ENCODE results near the gene SLIT3. TPM values are rescaled to one million over a fixed set of nuclear protein-coding genes. Genes with fewer than 3 reads are reported as not detected.

The SLIT3 gene
- total RNA-seq, 4 donors from 2014 or later: 46.3 to 89.0 (median 68.0) TPM

DNA sequence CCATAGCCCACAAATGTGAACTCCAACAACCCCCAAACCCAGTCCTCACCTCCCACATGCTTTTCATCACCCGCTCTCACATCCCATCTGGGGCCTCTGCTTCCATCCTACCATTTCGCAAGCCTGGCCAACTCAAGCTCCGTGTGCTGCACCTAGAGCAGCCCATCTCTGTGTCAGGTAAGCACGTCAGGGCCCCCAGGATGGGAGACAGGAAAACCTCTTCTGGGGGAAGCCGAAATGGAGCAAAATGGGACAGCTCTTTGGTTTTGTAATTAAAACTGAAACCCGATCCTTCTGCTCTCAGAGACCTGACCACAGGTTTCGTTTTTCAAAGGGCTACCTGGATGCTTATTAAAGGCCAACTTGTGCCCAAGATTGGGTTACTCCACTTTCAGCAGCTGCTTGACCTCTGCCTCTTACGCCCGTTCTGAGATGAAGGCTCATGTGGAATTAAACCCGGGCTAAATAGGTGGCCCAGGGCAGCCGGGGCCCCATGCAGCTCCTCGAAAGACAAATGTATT is 287.7 kb downstream of the SLIT3 start:
- DNase-seq (ENCODE audit: low spot score) (no peak), ATAC-seq (ENCODE audit: low FRiP score) (no peak)
- TF ChIP-seq, protein P1, sequence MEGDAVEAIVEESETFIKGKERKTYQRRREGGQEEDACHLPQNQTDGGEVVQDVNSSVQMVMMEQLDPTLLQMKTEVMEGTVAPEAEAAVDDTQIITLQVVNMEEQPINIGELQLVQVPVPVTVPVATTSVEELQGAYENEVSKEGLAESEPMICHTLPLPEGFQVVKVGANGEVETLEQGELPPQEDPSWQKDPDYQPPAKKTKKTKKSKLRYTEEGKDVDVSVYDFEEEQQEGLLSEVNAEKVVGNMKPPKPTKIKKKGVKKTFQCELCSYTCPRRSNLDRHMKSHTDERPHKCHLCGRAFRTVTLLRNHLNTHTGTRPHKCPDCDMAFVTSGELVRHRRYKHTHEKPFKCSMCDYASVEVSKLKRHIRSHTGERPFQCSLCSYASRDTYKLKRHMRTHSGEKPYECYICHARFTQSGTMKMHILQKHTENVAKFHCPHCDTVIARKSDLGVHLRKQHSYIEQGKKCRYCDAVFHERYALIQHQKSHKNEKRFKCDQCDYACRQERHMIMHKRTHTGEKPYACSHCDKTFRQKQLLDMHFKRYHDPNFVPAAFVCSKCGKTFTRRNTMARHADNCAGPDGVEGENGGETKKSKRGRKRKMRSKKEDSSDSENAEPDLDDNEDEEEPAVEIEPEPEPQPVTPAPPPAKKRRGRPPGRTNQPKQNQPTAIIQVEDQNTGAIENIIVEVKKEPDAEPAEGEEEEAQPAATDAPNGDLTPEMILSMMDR (IDR thresholded peaks at IDR 0.05): no peak

DNA sequence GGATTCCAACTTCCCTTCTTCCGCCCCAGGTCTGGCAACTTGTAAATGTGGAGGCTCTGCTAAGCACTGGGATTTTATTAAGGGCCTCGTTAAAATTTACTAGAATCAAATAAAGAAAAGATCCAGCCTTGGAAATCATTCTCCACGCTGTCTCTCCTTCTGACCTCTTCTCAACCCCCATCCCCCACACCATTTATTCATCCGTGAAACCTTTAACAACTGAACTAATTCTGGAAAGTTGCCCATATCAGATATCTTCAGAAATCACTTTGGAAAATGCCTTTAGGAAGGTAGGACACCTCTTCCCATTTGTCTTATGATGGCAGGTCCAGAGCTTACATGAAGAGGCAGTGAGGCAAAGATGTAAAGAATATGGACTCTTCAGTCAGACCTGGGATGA is 288.5 kb downstream of the SLIT3 start:
- TF ChIP-seq, protein P1 (IDR thresholded peaks at IDR 0.05): no peak
- ATAC-seq (ENCODE audit: low FRiP score): no peak
- DNase-seq (ENCODE audit: low spot score): no peak

DNA sequence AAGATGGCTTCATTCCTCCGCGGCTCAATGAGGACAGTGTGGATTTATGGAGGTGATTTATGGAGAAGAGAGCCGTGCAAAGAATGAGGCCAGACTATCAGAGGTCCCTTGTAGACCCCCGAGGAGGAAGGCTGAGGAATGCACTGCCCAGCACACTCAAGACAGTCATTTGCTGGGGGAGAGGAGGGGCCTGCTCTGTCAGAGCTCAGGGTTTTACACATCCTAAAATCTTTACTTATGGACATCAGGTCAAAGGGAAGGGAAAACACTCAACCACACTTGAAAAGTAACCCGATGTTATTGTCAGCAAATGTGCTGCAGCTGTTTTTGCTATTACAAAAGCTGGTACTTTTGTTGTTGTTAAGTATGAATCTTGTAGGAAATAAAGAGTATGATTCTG is 289.5 kb downstream of the SLIT3 start:
- TF ChIP-seq, protein P1 (IDR thresholded peaks at IDR 0.05): no peak
- ATAC-seq (ENCODE audit: low FRiP score): no peak
- no peak for DNase-seq (ENCODE audit: low spot score)

DNA sequence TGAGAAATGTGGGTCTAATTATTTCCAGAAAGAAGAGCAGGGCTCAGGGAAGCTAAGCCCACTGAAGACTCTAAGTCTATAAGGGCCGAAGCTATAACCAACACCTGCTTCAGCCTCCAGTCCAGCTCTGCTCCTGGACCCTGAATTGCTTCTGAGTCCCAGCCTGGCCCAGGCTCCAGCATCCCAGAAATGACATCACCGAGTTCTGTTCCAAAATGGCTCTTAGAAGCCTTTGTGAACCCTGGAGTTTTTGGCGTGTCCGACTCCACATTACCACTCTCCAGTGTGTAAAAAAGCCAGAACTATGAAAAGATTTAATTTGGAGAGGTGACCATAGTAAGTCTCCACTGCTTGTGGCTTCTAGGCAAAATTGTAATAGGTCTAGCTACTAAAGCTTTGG is 289.9 kb downstream of the SLIT3 start:
- TF ChIP-seq, protein P1 (IDR thresholded peaks at IDR 0.05): no peak
- no peak for DNase-seq (ENCODE audit: low spot score)
- no peak for ATAC-seq (ENCODE audit: low FRiP score)

DNA sequence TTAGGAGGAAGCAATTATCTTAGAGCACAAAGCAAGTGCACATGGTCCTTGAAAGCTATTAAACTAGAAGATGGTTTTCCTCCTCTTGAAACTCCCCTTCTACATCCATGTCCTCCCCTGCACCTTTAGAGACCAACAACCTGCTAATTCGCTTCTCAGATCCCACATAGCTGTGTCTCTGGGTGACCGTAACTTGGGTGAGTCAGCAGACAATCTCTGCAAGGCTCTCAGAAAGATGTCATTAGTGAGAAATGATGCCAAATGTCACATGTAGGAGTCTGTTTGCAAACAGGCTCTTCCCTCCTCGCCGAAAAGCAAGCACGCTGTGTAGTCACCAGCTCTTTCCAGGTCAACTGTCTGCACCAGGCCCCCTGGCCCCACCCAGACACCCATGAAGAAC is 291.8 kb downstream of the SLIT3 start:
- peak; percentile 35 for ATAC-seq (ENCODE audit: low FRiP score)
- no peak for DNase-seq (ENCODE audit: low spot score)

DNA sequence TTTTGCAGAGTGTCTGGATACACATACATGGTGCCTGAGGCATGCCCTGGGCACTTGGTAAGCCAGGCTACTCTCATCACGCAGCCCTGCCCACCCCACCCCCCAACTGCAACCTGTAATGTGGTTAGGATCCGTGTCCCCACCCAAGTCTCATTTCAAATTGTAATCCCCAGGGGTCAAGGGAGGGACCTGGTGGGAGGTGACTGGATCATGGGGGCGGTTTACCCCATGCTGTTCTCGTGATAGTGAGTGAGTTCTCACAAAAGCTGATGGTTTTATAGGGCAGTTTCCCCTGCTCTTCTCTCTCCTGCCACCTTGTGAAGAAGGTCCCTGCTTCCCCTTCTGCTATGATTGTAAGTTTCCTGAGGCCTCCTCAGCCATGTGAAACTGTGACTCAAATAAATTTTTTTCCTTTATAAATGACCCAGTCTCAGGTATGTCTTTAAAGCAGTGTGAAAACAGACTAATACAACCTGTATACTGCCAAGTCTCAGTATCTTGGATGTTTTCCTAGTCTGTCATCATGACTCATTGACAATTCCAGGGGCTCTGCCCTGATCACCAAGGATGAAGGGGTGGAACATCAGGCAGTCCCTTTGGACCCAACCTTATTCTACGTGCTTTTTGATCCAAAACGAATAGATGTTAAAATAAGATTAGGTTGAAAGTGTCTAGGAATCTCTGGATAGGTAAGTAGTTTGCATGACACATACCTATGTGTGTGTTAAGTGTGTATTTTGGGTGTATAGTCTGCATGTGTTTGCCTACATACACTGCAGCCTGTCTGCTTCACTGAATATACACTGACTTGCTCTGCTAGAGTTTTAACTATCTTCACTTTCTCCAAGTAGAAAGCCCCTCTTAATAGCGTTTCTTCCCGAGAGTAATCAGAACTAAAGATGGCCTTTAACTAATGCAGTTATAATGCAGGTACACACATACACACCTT is 293.8 kb downstream of the SLIT3 start:
- ATAC-seq (ENCODE audit: low FRiP score) (peak; percentile 69), DNase-seq (ENCODE audit: low spot score) (no peak)
- TF ChIP-seq, protein P1 (IDR thresholded peaks at IDR 0.05): no peak

More for the DNA sequence above, 291.8 kb downstream of the SLIT3 start:
- TF ChIP-seq, protein P1 (IDR thresholded peaks at IDR 0.05): no peak

Measured in omental fat pad (tissue), 4 donors.